HG03135 (cell line): ENCODE data around the gene ACOX3.
"Not testable (repeated sequence)": the region's sequence is repeated elsewhere in the genome, so short reads cannot be mapped to it uniquely, and the experiment has no call there.

Experiments
- ATAC-seq: cut with Tn5 transposase; IDR thresholded peaks from one replicate; pipeline ENCODE4 v1.9.1; 2021; ENCODE audit warnings: mild to moderate bottlenecking, moderate library complexity; ENCODE audit not compliant: unreplicated experiment

Gene ACOX3

GRCh38 chr4:8440492-8441311 lies at the start of gene ACOX3, which contains the start of gene TRMT44:
Gene ACOX3, minus strand, starts transcription at chr4:8440723. Its CDS starts 24,202 bp downstream, at chr4:8416521.
Gene TRMT44, plus strand, starts transcription at chr4:8440777. Its CDS starts 46 bp downstream, at chr4:8440823.
- peak; percentile 84 for ATAC-seq

DNA sequence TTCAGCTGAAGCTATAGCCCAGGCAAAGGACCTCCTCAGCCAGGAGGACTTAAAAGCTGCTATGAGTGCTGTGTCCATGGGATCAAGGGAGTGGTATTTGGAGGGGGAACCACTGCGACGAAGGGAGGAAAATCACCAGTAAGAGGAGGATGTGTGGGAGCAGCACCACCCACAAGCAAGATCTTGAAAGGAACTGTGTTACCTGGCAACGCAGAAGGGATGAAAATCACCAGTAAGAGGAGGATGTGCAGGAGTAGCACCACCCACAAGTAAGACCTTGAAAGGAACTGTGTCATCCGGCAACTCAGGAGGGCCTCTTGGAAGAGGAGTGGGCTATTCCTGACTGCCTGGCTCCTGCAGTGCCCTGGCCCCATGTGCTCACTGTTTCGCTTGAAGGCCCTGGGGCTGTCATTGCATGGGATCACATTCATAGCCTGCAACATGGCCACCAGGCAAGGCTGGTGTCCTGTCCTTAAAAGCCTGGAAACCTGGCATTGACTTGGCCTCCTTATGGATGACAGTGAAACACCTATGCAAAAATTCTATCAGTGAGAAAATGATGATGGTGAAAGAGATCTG lies 48.4 kb upstream of the ACOX3 start:
- ATAC-seq = no peak

DNA sequence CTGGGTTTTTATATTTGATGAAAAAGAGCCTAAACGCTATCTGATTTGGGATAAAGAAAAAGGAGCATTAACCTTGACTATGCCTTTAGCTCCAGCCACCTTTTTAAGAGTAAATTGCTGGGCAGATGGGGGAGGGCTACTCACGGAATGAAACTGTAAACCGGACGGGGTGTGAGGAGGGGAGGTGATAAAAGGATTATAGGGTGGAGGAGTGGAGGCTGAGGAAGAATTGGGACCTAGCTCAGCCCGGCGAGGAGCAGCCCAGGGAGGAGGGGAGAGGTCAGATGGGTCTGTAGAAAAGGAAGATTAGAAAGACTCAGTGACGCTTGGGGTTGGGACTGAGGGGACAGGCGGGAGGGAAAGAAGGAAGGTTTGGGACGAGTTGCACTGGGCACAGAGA lies 46.1 kb upstream of the ACOX3 start:
- ATAC-seq = not testable (repeated sequence)

DNA sequence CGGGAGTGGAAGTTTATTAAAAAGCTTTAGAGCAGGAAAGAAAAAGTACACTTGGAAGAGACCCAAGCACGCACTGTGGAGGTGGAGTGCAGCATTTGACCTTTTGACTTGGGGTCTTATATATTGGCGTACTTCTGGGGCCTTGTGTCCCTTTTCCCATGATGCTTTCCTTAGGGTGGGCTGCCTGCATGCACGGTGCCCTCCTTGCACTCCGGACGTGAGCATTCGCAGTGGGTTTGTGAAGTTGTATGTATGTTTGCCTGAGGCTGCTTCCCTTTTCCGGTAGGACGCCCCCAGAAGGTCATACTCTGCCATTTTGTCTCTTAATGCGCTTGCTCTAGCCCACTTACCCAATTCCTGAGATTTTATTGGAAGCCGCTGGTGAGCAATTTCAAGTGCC lies 39.7 kb upstream of the ACOX3 start:
- no peak for ATAC-seq

DNA sequence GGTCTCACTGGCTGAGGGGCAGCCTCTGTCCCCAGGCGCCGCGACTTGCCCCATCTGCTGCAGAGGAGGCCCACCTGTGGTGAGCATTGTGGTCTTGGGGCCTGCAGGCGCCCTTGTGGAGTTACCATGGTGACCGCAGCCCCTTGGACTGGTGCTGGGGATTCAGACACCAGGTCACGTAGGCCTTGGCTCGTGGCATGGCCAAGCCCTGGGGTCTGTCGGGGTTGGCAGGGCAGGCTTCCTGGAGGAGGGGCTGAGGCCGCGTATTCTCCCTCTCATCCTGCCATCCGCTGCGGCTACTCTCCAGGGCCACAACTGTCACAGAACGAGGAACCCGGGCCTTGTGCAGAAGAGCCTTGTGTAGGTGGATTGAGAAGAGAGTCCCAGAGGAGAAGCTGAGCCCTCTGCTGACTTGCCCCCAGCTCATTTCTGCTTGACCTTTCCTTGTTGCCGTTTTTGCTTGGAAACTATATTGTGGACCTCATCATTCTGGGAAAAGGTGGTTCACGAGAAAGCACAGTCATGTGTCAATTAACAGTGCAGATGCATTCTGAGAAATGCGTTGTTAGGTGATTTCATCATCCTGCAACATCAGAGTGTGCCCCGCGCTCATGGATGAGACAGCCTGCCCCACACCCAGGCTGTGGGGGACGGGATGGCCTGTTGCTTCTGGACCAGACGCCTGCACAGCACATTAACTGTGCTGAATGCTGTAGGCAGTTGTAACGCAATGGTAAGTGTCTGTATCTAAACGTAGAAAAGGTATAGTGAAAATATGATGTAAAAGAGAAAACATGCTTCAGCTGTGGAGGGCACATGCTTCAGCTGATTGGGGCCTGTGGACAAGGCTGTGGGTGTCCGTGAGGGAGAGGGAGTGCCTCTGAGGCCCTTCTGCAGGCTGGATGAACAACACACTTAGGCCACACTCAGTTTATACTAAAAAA lies 38.5 kb upstream of the ACOX3 start:
- no peak for ATAC-seq

GRCh38 chr4:8478371-8478770 lies 37.8 kb upstream of the ACOX3 start:
- no peak for ATAC-seq

DNA sequence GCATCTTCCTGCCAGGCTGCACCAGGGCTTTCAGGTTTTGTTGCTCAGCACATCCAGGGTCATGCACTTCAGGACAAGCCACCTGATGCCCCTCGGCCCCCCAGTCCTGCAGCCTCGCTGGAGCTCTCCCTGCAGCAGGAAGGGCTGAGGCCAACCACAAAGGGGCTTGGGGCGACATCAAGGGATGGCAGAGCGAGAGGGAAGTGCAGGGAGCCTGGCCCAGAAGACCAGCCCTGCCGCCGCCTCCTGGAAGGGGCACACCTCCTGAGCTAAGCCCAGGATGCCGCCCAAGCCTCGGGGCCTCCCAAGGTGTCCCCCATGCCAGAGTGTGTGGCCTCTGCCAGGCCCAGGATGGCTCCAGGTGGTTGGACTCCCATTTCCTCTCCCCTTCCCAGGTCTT lies 37.2 kb upstream of the ACOX3 start:
- no peak for ATAC-seq

GRCh38 chr4:8477095-8477635 lies 36.6 kb upstream of the ACOX3 start:
- ATAC-seq = no peak

DNA sequence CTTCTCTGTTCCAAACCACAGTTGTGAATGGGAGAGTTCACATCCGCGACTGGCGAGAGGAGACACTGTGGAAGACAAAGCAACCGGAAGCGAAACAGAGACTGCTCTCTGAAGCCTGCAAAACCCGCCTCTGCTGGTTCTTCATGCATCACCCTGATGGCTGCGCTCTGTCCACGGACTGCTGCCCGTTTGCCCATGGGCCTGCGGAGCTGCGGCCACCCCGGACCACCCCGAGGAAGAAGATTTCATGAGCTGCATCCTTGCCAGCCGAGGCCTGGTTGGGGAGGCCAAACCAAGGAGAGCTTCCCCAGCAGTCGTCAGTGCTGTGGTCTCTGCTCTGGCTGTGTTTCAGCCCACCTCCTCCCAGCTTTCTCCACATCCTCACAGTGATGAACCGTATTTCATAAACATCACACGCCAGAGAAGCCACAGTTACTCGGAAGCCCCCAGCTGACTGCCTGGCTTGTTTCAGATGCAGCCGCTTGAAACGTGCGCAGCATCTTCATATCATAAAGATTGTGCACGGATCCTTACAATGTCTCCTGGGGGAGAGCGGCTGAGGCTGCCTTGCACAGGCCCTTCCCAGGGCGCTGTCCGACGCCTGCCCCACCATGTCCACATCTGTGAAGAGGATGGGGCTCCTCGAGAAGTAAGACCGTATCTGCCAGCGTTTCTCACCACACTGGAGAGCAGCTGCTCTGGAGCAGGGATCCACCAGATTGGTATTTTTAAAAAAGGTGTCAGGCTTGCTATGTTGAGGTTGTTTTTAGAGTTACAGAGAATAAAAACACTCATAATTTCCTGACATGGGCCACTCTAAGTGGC lies 35.4 kb upstream of the ACOX3 start:
- no peak for ATAC-seq

DNA sequence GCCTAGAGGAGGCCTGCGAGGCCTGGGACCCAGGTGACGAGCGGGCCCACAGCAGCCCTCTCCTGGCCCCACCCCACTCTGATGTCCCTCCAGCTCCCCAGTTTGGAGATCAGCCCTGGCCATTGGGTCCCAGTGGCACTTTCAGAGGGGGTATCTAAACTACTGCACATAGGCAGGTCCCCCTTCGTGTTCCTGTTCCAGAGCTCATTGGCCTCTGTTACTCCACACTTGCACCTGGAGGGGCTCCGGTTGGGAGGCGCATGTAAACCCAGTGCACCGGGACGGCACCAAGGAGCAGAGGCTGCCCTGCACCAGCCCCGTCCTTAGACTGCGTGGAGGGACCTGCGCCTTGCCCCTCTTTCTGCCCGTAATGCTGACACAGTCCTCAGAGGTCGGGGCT lies 34.3 kb upstream of the ACOX3 start:
- no peak for ATAC-seq

GRCh38 chr4:8473920-8474590 lies 33.5 kb upstream of the ACOX3 start:
- ATAC-seq = no peak

- no peak for ATAC-seq
Observed at GRCh38 chr4:8473198-8473919, 32.8 kb upstream of the ACOX3 start.

DNA sequence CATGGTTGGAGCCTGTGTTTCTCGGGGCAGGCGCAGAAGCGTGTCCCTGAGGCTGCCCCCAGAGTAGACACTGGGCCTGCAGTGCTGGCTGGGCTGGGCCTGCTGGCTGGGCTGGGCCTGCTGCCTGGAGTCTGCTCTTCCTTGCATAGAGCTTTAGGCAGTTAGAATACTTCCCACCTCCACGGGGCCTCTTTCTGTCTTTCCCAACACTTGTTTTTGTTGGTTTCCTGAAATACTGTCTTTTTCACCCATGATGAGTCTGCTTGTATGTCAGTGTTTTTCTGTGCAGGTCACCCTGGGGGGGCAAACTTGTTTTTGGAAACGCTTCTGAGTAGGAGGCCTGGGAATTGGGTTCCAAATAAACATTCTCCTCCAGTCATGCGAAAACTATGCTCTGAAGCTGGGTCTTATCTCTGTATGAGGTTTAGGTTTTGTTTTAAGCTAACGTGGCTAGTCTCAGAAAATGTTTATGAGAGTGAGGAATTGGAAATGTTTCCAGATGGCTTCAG lies 32.2 kb upstream of the ACOX3 start:
- no peak for ATAC-seq

- ATAC-seq = no peak
Observed at GRCh38 chr4:8472158-8472688, 31.7 kb upstream of the ACOX3 start.

DNA sequence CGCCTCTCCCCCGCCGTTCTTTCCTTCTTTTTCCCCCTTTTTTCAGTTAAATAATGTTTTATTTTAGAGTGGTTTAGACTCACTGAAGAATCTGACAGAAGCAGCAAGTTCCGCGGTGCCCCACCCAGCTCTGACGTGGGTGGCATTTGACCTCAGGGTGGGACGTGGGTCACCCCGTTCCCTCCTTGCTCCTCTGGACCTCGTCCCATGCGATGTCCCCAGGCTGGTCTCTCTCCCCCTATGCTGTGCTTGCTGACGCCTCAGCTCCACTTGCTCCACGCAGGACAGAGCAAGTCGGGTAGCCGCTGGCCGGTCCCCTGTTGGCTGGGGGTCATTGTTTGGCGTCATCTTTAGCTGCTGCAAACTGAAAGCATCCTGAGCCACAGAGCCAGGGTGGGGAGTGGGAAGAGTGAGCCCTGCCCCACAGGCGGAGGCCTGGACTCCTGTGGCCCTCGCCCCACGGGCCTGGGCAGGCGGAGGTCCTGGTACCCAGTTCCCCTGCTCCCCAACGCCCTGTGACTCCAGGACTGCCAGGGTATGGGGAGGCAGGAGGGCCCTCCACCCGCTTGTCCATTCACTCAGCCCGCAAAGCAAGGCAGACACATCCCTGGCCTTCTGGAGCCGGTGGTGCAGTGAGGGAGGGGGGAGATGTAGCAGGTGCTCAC lies 30.8 kb upstream of the ACOX3 start:
- no peak for ATAC-seq

GRCh38 chr4:8470451-8471024 lies 30.0 kb upstream of the ACOX3 start:
- no peak for ATAC-seq

GRCh38 chr4:8469550-8469949 lies 29.0 kb upstream of the ACOX3 start:
- no peak for ATAC-seq
